Measurements from ENCODE around the gene IL7R. TPM values are rescaled to one million over a fixed set of nuclear protein-coding genes. Genes with fewer than 3 reads are reported as not detected.
A peak's percentile ranks its signal among the peaks of the same experiment; 100 is the strongest.
"Not testable (repeated sequence)": the region's sequence is repeated elsewhere in the genome, so short reads cannot be mapped to it uniquely, and the experiment has no call there.

The IL7R gene
- total RNA-seq, 1 donor from 2014 or later, result 0.05 TPM

DNA sequence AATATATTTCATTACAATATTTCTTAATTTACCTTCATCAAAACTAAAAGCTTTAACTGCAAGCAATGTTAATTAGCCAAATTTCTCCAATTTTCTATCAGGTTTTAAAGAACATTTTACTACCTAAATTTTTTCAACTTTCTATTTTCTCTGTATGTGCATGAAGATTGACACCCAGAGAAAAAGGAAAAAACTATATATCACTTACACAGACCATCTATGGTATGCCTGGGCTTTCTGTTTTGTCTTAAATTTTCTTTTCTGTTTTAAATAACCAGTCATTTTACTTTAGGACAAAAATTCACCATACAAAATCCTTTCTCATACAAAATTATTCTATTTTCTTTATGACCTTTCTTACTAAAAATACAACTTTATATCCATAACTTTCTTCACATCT, 13.8 kb upstream of the IL7R start:
- no peak for DNase-seq (ENCODE audit: low read depth)

DNA sequence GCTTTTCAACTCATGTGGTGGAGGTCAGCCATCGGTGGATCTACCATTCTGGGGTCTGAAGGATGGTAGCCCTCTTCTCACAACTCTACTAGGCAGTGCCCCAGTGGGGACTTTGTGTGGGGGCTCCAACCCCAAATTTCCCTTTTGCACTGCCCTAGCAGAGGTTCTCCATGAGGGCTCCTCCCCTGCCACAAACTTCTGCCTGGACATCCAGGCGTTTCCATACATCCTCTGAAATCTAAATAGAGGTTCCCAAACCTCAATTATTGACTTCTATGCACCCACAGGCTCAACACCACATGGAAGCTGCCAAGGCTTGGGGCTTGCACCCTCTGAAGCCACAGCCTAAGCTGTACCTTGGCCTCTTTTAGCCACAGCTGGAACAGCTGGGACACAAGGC, 11.2 kb upstream of the IL7R start:
- DNase-seq (ENCODE audit: low read depth), result not testable (repeated sequence)

DNA sequence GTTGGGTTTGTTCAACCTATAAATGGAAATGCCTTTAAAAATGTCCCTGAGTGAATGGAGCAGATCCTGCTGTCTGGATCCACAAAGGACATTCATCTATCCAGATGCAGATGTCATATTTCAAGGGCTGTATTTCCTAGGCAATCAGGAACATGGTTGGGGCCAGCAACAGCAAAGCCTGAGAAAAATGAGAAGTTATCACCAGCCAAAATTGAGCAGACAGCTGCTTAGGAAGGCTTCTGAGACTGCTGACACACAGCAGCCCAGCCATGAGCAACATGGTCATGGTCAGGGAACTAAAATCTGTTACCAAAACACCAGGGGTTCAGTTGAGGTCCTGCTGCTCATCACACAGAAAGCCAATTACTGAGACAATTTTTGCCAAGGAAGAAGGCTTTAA, 9.2 kb upstream of the IL7R start:
- DNase-seq (ENCODE audit: low read depth), result no peak

DNA sequence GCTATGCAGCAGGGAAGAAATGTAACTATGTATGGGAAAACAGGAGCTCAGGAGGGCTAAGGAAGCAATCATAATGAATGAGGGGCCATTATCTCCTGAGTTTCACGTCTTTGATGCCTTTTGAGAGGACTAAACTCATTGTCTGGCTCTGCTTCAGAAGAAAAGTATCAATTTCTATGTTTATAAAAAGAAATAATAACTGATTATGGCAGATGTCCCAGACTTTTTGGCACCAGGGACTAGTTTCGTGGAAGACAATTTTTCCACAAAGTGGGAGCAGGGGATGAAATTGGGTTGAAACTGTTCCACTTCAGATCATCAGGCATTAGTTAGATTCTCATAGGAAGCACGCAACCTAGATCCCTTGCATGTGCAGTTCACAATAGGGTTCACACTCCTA, 8.7 kb upstream of the IL7R start:
- DNase-seq (ENCODE audit: low read depth), result no peak

DNA sequence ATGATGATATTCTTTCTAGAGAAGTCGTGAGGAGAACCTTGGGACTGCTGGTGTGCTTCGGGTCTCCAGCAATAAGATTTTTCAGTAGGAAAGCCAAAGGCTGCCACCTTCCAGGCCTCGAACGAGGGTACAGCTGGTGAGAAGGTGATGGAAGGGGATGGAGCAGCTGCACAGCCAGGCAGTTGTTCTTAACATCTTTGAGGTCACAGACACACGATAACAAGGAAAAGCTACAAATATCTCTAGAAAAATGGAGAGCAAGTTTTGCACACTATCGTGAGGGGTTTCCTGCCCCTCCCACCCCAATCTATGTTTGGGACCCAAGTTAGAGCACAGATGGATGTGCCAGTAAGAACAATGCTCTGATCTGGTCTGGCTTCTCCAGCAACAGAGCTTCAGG, 6.8 kb upstream of the IL7R start:
- DNase-seq (ENCODE audit: low read depth), result no peak

DNA sequence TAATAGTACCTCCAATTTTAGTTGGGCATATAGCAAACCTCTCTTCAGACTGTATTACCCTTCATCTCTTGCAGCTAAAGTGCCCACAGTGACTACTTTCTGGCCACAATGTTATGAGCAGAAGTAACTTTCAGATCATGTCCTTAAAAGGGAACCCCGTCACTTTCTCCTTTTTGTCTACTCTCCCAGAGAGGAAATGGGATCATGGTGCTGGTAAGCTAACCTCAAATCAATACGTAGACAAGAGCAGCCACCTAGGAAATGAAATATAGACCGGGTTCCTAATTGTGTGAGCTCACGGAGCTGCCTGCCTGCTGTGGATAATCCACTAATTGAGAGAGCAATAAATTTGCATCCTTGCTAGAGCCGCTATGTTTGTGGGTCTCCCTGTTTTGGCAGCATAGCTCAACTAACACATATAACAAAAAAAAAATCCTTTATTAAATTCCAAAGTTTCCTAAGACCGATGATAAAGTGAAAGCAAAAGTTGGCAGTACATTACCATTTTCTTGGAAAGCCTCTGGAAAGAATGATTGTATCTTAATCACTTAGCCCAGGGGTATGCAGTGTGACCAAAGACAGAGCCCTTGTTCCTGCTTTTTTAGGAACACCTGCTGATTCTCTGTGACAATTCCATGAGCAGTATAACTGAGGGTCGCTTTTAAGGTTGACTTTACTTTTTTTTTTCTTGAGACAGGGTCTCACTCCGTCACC, 5.6 kb upstream of the IL7R start:
- peak; percentile 22 for DNase-seq (ENCODE audit: low read depth)

DNA sequence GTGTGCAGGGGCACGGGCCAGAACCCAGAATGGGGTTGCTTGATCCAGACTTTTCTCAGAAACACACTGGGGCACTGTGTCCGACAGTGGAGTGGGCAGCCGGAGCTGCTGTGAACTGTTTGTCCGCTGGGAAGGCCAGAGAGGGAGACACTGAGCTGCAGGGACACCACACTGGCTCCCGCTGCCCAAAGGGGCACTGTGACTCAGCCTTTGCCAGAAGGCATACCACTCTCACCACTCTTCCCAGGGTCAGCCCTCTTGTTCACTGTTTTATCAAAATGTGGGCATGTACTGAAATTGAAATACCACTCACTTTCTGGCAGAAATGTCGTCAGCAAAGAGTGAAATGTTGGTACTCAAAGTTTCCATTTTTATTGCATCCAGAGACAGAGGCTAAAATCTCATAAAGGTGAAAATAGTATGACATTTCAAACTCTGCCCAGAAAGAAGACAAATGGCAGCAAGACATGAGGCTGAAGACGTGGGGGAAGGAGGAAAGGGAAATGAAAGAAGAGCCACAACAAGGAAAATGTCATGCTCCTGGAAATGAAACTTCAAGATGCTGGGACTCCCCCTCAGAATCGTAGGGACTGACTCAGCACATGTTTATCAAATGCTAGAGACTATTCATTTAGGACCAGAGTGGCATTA, 4.5 kb upstream of the IL7R start:
- DNase-seq (ENCODE audit: low read depth), result no peak

DNA sequence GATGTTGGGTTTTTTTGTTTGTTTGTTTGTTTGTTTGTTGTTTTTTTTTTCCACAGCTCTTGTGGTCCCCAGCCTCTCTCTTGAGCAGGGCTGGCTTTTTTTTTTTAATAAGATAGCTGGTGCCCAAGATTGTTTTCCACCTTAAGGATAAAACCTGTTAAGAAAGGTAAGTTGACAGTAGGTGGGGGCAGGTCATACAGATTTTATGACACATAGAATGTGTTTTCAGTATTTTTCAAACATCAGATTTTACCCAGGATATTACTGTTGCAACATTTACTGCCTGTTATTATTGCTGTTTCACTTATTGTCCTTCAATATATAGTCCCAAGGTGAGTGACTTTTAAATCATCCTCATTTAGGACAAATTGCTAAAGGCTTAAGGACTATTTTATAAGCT, 3.9 kb upstream of the IL7R start:
- no peak for DNase-seq (ENCODE audit: low read depth)

DNA sequence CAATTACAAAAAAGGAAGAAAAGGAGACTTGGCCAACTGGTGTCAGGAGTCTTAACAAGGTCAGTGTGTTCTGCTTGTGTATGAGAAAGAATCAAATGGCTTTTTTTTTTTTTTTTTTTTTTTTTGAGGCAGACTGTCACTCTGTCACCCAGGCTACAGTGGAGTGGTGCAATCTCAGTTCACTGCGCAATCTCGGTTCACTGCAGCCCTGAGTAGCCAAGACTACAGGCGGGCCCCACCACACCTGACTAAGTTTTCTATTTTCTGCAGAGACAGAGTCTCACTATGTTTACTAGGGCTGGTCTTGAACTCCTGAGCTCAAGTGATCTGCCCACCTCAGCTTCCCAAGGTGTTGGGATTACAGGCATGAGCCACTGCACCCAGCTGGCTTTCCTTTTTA, 3.1 kb upstream of the IL7R start:
- DNase-seq (ENCODE audit: low read depth), result peak; percentile 11

DNA sequence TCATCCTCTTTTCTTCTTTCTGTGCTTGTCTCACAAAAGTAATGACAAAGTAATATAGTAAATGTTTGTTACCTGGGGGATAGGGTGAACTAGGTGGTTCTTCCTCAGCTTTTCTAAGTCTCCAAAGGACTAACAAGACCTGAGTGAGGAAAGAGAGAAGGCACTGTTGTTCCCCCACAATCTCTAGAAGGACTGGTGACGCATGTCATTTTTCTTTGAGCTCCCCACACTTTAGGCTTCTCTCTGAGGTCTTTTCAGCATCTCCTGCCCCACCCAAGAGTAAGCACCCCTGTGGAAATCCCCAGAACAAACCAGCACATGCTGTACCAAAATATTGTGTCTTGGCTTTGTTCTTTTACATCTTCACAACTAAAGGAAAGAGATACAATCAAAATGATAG, 2.4 kb upstream of the IL7R start:
- DNase-seq (ENCODE audit: low read depth), result no peak

DNA sequence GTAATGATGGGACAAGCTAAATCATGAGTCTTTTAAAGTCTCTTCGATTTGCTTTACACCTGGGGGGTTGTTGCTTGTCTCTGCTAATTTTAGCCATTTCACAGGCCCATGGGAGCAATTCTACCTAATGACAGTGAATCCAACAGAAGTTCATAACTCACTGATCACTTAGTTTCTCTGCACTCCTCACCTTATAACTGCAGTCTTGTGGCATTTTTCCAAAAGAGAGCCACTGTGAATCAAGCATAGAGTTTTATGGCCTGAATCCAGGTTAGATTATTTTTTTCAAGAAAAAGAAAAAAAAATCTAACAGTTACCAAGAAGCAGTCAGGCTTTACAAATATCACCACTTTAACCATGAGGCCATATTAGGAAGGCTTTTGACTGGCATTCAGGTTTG, 1.5 kb upstream of the IL7R start:
- DNase-seq (ENCODE audit: low read depth), result peak; percentile 67

DNA sequence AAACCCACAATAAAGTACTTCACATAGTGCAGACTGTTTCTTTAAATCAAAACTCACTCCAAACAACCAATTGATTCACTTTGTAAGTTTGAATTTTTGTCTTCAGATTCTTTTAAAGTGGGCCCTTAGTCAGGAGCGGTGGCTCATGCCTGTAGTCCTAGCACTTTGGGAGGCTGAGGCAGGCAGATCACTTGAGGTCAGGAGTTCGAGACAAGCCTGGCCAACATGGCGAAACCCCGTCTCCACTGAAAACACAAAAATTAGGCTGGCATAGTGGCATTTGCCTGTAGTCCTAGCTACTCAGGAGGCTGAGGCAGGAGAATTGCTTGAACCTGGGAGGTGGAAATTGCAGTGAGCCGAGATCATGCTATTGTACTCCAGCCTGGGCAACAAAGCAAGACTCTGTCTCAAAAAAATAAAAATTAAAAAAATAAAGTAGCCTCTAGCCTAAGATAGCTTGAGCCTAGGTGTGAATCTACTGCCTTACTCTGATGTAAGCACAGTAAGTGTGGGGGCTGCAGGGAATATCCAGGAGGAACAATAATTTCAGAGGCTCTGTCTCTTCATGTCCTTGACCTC, 416 bp upstream of the IL7R start:
- DNase-seq (ENCODE audit: low read depth), result not testable (repeated sequence)

DNA sequence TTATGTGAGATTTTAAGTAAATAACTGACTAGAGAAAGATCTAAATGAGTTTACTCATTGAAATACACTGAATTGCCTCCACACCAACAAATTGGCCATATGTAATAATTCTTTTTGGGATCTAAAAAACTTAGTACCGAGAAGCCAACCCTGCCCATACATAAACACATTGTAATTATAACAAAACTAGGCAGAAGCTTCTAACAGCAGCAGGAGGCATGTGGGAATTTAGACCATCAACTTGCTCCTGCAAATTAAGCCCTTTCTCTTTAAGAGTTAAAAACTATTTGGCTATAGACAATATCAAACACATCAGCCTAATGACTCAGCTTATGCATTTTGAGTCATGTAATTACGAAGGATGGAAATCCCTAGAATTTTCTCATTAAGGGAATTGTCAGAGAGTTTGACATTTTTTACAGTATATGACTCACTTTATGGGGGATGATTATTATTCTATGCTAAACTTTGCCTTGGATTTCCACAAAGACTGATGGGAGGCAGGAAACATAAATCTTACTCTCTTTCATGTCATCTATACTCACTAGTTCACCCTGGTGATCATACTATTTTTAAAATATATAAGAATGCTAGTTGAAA, 1.0 kb downstream of the IL7R start:
- DNase-seq (ENCODE audit: low read depth), result peak; percentile 90

DNA sequence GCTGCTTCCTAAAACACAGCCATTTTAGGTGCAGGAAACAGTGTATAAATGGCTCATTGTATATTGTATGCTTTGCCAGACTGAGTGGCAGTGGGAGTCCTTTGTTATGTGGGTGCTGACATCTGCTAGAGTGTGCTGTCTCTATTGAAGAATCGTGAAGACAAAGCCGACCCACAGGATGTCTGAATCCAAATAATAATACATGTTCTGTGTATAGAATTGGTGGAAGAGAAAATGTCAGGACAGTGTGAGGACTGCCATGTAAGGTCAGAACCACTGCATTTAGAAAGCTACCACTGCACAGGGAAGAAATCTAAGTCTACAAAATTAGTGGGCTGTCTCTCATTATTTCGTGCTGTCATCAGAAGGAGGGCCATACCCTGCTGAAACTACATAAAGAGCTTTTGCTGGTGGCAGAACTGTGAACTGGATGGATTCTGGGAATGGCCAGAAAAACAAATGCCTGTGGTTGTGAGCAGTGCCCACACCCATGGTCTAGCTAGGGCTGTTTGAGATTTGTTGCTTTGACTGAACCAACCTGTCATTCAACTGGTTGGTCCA, 2.5 kb downstream of the IL7R start:
- peak; percentile 65 for DNase-seq (ENCODE audit: low read depth)

DNA sequence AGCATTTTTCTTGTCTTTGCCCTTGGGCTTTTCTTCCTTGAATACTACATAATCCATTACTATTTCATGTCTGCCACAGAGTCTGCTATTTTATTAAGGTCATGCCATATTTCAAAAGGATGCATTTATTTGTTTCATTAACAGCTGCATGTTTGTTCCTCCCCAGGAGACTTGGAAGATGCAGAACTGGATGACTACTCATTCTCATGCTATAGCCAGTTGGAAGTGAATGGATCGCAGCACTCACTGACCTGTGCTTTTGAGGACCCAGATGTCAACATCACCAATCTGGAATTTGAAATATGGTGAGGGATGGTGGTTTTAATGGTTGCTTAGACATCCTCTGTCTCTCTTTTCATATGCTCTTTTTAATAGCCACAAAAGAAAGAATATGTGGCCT, 4.0 kb downstream of the IL7R start:
- no peak for DNase-seq (ENCODE audit: low read depth)

DNA sequence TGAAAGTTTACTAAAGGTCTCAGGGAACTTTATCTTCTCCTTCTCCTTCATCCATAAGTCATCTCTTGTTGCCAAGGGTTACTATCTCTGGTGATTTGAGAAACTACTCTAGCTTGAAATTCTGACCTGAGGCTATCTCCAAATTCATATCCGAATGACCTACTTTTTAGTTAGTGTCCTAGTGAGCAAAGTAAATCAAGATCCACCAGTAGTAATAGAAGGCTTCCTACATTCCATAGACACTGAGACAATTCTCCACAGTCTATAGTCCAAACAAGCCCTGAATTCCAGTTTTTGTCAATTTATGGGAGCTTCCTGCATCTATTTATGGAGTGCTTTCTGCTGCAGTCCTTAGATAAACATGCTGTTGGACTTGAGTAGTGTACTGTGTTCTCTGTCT, 5.0 kb downstream of the IL7R start:
- no peak for DNase-seq (ENCODE audit: low read depth)

DNA sequence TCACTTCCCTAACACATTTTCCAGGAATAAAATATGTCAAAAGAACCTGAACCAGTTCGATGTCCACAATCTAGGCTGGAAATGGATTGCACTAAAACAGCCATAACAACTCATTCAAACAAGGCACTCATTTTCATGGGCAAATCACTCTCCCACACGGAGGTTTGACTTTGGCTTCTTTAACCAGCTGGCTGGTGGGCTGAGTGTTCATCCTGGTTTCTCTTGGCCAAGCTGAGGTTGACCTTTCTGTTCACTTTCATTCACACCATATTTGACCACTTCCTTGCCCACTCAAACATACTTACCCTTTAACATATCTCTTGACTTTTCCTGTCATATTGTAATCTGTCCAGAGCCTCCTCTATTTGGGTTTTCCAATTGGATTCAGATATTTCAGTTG, 5.4 kb downstream of the IL7R start:
- DNase-seq (ENCODE audit: low read depth), result no peak

DNA sequence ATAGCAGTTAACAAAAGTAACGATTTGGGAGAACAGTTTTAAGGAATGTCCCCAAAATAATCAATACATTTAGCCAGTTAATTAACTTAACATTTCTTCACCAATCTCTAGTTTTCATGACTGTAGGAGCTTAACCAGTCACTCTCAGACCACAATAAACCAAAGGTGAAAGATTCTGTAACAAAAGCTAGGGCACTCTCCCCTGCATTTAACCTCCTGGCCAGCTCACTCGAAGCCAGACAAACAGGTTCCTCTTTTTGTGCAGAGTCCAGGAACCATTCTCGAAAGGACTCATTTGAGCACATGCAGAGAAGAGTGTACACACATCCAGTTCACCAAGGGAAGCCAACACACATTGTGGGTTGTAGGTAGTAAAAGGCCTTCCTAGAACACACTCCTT, 6.5 kb downstream of the IL7R start:
- no peak for DNase-seq (ENCODE audit: low read depth)

DNA sequence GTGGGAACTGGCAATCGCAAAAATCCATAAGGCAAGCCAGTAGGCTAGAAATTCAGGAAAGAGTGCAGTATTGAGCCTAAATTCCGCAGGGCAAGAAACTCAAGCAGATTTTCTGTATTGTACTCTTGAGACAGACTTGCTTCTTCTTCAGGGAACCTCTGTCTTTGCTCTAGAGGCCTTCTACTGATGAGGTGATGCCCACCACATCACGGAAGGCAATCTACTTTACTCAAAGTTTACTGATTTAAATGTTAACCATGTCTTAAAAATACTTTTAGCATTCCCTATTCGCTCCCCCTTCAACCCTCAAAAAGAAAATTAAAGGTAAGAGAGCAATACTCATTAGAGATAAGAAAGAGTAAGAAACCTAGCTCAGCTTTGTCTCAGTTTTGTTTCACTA, 11.3 kb downstream of the IL7R start:
- no peak for DNase-seq (ENCODE audit: low read depth)

DNA sequence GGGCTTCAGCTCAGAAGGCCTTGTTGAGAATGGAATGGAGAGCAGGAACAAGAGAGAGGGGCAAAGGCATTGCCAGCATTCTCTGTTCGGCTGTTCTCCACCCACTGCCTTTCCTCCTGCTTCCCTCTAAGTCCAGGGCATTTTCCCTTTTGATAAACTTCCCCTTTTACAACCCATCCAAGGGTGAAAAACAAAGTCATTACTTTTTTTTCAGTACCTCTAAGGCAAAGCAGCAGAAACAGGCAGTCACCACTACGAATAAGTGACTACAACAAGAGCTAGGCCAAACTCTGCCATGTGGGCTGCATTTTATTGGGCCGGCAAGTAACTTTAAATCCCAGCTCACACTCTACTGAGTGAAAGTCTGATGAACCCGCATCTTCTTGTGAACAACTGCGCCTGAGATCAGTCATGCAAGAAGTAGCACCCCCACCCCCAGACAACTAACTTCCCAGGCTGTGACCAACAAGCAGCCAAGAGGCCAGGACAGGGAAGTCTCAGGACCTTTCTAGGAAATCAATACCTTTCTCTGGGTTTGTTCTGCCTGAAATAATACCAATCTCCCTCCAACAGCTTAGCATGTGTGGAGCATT, 13.1 kb downstream of the IL7R start:
- peak; percentile 58 for DNase-seq (ENCODE audit: low read depth)

DNA sequence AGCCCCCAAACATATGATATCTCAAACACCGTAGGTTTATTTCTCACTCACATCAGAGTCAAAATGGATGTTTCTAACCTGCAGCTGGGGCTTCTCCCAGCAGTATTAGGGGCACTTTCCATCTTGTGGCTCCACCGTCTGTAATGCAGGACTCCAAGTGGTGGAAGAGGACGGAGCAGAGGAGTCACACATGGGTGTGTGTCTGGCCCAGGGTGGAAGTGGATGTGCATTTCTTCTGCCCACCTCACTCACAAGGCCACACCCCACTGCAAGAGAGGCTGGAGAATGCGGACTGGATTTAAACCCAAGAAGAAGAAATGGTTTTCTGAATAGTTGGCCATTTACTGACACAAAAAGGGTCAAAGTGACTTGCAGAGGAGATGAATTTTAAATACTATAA, 13.9 kb downstream of the IL7R start:
- no peak for DNase-seq (ENCODE audit: low read depth)

DNA sequence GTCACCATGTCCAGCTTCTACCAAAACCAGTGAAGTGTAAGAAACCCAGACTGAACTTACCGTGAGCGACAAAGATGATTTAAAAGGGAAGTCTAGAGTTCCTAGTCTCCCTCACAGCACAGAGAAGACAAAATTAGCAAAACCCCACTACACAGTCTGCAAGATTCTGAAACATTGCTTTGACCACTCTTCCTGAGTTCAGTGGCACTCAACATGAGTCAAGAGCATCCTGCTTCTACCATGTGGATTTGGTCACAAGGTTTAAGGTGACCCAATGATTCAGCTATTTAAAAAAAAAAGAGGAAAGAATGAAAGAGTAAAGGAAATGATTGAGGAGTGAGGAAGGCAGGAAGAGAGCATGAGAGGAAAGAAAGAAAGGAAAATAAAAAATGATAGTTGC, 19.8 kb downstream of the IL7R start:
- peak; percentile 46 for DNase-seq (ENCODE audit: low read depth)

Data from renal cortical epithelial cell (primary cell).